H1 (cell line): ENCODE data around the gene WASF1. TPM values are rescaled to one million over a fixed set of nuclear protein-coding genes. Genes with fewer than 3 reads are reported as not detected.

ENCODE experiments used
- ASH2L ChIP-seq: fragments of 200-600, 300-600 bp; sonication (generic); IDR thresholded peaks from one replicate; pipeline ENCODE4 v1.7.1; 2017; ENCODE audit warnings: low read length
- E2F6 ChIP-seq: IDR thresholded peaks from 2 replicates; pipeline ENCODE4 v1.6.1; 2012; ENCODE audit warnings: inconsistent platforms
- HDAC6 ChIP-seq: IDR thresholded peaks from one replicate; pipeline ENCODE4 v1.7.1; 2012; ENCODE audit warnings: low read depth, mild to moderate bottlenecking, inconsistent platforms, low read length, moderate library complexity
- JUND ChIP-seq: IDR thresholded peaks from 2 replicates; pipeline ENCODE4 v1.6.1; 2011; ENCODE audit warnings: mild to moderate bottlenecking, improper control_type of control experiment, low read length
- KDM5A ChIP-seq: fragments of 200-600 bp; IDR thresholded peaks from 2 replicates; pipeline ENCODE4 v1.7.1; 2012; ENCODE audit warnings: mild to moderate bottlenecking, low read length, inconsistent platforms, mixed read lengths
- NANOG ChIP-seq: IDR thresholded peaks from 2 replicates; pipeline ENCODE4 v1.6.1; 2011; ENCODE audit warnings: low read length, low read depth, mild to moderate bottlenecking, inconsistent platforms; ENCODE audit not compliant: insufficient read depth, poor library complexity, severe bottlenecking
- RFX5 ChIP-seq: IDR thresholded peaks from 2 replicates; pipeline ENCODE4 v1.6.1; 2011; ENCODE audit warnings: low read depth, low read length, improper control_type of control experiment, borderline replicate concordance
- SIRT6 ChIP-seq: IDR thresholded peaks from one replicate; pipeline ENCODE4 v1.7.1; 2012; ENCODE audit warnings: low read length, inconsistent platforms
- SRF ChIP-seq: IDR thresholded peaks from 2 replicates; pipeline ENCODE4 v1.6.1; 2011; ENCODE audit warnings: mild to moderate bottlenecking, low read depth, low read length, moderate library complexity
- TEAD4 ChIP-seq: IDR thresholded peaks from 2 replicates; pipeline ENCODE4 v1.6.1; 2012; ENCODE audit warnings: low read depth, low read length, inconsistent platforms, mixed read lengths
- polyA plus RNA-seq, 7 experiments: library from polyadenylated mRNA; depleted of rRNA in 3 of 7; stranded (reverse) in 5 of 7; unstranded in 2 of 7; fragments of >200 nt in 5 of 7; fragments of 200-250 nt in 2 of 7; gene quantifications; 1 replicate in 5 of 7; 2 replicates in 1 of 7; 4 replicates in 1 of 7; pipeline versions ENCODE4 v1.2.1 to v1.2.3, GENCODE V29; 2011 to 2013; ENCODE audit warnings: missing spikeins in 2 of 7, mixed read lengths in 2 of 7
- total RNA-seq: library from RNA; stranded (reverse); fragmentation: NEBNext Ultra II Directional; extraction: Animal tissue kit (Norgen Biotek cat#: 25700); gene quantifications from 2 replicates; pipeline ENCODE4 v1.2.1, GENCODE V29; 2021
- TF ChIP-seq, protein P1 (sequence below): fragments of 300-600 bp; sonication (generic); IDR thresholded peaks from 2 replicates; pipeline ENCODE4 v1.7.1; 2012; ENCODE audit warnings: low read length, moderate library complexity, mild to moderate bottlenecking, inconsistent platforms; ENCODE audit not compliant: insufficient replicate concordance

WASF1 gene
- total and polyA plus RNA-seq, 2 of the 8 experiments (the other 6 are each of a cell fraction or from before 2014, with no cell fraction given) = 37.6 to 39.9 TPM

GRCh38 chr6:110173506-110174132 is 5.9 kb downstream of the WASF1 start (continued):
- TF ChIP-seq, protein P1, sequence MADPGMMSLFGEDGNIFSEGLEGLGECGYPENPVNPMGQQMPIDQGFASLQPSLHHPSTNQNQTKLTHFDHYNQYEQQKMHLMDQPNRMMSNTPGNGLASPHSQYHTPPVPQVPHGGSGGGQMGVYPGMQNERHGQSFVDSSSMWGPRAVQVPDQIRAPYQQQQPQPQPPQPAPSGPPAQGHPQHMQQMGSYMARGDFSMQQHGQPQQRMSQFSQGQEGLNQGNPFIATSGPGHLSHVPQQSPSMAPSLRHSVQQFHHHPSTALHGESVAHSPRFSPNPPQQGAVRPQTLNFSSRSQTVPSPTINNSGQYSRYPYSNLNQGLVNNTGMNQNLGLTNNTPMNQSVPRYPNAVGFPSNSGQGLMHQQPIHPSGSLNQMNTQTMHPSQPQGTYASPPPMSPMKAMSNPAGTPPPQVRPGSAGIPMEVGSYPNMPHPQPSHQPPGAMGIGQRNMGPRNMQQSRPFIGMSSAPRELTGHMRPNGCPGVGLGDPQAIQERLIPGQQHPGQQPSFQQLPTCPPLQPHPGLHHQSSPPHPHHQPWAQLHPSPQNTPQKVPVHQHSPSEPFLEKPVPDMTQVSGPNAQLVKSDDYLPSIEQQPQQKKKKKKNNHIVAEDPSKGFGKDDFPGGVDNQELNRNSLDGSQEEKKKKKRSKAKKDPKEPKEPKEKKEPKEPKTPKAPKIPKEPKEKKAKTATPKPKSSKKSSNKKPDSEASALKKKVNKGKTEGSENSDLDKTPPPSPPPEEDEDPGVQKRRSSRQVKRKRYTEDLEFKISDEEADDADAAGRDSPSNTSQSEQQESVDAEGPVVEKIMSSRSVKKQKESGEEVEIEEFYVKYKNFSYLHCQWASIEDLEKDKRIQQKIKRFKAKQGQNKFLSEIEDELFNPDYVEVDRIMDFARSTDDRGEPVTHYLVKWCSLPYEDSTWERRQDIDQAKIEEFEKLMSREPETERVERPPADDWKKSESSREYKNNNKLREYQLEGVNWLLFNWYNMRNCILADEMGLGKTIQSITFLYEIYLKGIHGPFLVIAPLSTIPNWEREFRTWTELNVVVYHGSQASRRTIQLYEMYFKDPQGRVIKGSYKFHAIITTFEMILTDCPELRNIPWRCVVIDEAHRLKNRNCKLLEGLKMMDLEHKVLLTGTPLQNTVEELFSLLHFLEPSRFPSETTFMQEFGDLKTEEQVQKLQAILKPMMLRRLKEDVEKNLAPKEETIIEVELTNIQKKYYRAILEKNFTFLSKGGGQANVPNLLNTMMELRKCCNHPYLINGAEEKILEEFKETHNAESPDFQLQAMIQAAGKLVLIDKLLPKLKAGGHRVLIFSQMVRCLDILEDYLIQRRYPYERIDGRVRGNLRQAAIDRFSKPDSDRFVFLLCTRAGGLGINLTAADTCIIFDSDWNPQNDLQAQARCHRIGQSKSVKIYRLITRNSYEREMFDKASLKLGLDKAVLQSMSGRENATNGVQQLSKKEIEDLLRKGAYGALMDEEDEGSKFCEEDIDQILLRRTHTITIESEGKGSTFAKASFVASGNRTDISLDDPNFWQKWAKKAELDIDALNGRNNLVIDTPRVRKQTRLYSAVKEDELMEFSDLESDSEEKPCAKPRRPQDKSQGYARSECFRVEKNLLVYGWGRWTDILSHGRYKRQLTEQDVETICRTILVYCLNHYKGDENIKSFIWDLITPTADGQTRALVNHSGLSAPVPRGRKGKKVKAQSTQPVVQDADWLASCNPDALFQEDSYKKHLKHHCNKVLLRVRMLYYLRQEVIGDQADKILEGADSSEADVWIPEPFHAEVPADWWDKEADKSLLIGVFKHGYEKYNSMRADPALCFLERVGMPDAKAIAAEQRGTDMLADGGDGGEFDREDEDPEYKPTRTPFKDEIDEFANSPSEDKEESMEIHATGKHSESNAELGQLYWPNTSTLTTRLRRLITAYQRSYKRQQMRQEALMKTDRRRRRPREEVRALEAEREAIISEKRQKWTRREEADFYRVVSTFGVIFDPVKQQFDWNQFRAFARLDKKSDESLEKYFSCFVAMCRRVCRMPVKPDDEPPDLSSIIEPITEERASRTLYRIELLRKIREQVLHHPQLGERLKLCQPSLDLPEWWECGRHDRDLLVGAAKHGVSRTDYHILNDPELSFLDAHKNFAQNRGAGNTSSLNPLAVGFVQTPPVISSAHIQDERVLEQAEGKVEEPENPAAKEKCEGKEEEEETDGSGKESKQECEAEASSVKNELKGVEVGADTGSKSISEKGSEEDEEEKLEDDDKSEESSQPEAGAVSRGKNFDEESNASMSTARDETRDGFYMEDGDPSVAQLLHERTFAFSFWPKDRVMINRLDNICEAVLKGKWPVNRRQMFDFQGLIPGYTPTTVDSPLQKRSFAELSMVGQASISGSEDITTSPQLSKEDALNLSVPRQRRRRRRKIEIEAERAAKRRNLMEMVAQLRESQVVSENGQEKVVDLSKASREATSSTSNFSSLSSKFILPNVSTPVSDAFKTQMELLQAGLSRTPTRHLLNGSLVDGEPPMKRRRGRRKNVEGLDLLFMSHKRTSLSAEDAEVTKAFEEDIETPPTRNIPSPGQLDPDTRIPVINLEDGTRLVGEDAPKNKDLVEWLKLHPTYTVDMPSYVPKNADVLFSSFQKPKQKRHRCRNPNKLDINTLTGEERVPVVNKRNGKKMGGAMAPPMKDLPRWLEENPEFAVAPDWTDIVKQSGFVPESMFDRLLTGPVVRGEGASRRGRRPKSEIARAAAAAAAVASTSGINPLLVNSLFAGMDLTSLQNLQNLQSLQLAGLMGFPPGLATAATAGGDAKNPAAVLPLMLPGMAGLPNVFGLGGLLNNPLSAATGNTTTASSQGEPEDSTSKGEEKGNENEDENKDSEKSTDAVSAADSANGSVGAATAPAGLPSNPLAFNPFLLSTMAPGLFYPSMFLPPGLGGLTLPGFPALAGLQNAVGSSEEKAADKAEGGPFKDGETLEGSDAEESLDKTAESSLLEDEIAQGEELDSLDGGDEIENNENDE = no peak
- TF ChIP-seq SIRT6 (no peak), HDAC6 (no peak), JUND (no peak), ASH2L (no peak), E2F6 (no peak), NANOG (no peak), KDM5A (no peak), RFX5 (no peak), TEAD4 (no peak), SRF (no peak)
